Panc1 (cell line): Measurements from ENCODE around the gene CD79A. TPM values are rescaled to one million over a fixed set of nuclear protein-coding genes. Genes with fewer than 3 reads are reported as not detected.

Experiments used
- ATAC-seq: fragments of 200-7000 bp; cut with Tn5 transposase; 2 replicates; pipeline ENCODE4 v1.9.1; 2020; ENCODE audit warnings: mild to moderate bottlenecking, moderate library complexity
- BruUV-seq: library from RNA; stranded (reverse); fragments of 400-500 nt; replicated peaks from 2 replicates; lab custom pipeline; 2021; lab: Mats Ljungman, UMichigan
- CTCF ChIA-PET: fragments of 300-600 bp; sonication (Branson Sonifier 250); formaldehyde crosslinking; loops from one replicate; lab custom pipeline; 2022; ENCODE audit warnings: antibody characterized with exemption; lab: Charles Lee
- POLR2A ChIA-PET: fragments of 300-600 bp; sonication (Branson Sonifier 250); formaldehyde crosslinking; loops from one replicate; lab custom pipeline; 2022; ENCODE audit warnings: antibody characterized with exemption; lab: Charles Lee
- DNase-seq: peaks from one replicate; pipeline ENCODE4 v3.0.0-alpha.2; 2010; ENCODE audit warnings: low read depth, low spot score
- H3K27ac ChIP-seq: 2 replicates; pipeline ENCODE4 v1.5.1; 2011; ENCODE audit warnings: mild to moderate bottlenecking, low read length, inconsistent platforms
- H3K27me3 ChIP-seq: fragments of 200-500 bp; sonication (Bioruptor generic); 2 replicates; pipeline ENCODE4 v1.6.0; 2014; ENCODE audit warnings: low read length, inconsistent platforms; ENCODE audit not compliant: control insufficient read depth, insufficient read depth
- H3K36me3 ChIP-seq: fragments of 200-500 bp; sonication (Bioruptor generic); 2 replicates; pipeline ENCODE4 v1.5.1; 2014; ENCODE audit warnings: inconsistent platforms, mild to moderate bottlenecking, low read length, moderate library complexity; ENCODE audit not compliant: control insufficient read depth, insufficient read depth
- H3K4me1 ChIP-seq: 2 replicates; pipeline ENCODE4 v1.5.1; 2011; ENCODE audit warnings: inconsistent platforms, mild to moderate bottlenecking, low read length, moderate library complexity; ENCODE audit not compliant: control insufficient read depth, insufficient read depth
- H3K4me3 ChIP-seq, 2 experiments: 2 replicates each; pipeline ENCODE4 v1.5.1; 2011 to 2012; ENCODE audit warnings: low read depth in 2 of 2, low read length in 2 of 2, mild to moderate bottlenecking in 2 of 2, inconsistent platforms in 1 of 2, moderate library complexity in 1 of 2
- H3K9me3 ChIP-seq: fragments of 200-500 bp; sonication (Bioruptor generic); 2 replicates; pipeline ENCODE4 v1.5.1; 2014; ENCODE audit warnings: low read depth, mild to moderate bottlenecking, inconsistent platforms, low read length, moderate library complexity; ENCODE audit not compliant: control insufficient read depth, insufficient read depth
- POLR2AphosphoS5 ChIP-seq: IDR thresholded peaks from 2 replicates; pipeline ENCODE4 v1.6.1; 2012; ENCODE audit warnings: mild to moderate bottlenecking, low read depth, low read length, moderate library complexity
- SIN3A ChIP-seq: IDR thresholded peaks from 2 replicates; pipeline ENCODE4 v1.6.1; 2012; ENCODE audit warnings: low read depth, mild to moderate bottlenecking, low read length, moderate library complexity, borderline replicate concordance; ENCODE audit not compliant: insufficient read depth
- TCF7L2 ChIP-seq: IDR thresholded peaks from 2 replicates; pipeline ENCODE4 v1.6.1; 2011; ENCODE audit warnings: mild to moderate bottlenecking, low read depth, low read length, inconsistent platforms
- in situ Hi-C: cut with HindIII; loops from 2 replicates; pipeline ENCODE4 v1.10.0; 2016; ENCODE audit warnings: low sequenced_read_pairs, low pct_unique_long_range_greater_than_20kb
- intact Hi-C: fragments of 100-400 bp; cut with micrococcal nuclease; formaldehyde crosslinking; loops from one replicate; pipeline ENCODE4 v1.10.0; 2022; ENCODE audit not compliant: unreplicated experiment
- total RNA-seq: library from RNA; stranded (reverse); gene quantifications from one replicate; pipeline ENCODE4 v1.2.1, GENCODE V29; 2021; ENCODE audit not compliant: unreplicated experiment
- TF ChIP-seq, protein P1 (sequence below), 2 experiments: IDR thresholded peaks; 2 replicates each; pipeline ENCODE4 v1.6.1; 2011 to 2012; ENCODE audit warnings: low read depth in 2 of 2, control low read depth in 1 of 2, low read length in 1 of 2, mild to moderate bottlenecking in 1 of 2, moderate library complexity in 1 of 2; ENCODE audit not compliant: insufficient read depth in 1 of 2
- TF ChIP-seq, protein P2 (sequence below): fragments of 450-650 bp; IDR thresholded peaks from 2 replicates; pipeline ENCODE4 v1.5.1; 2017; ENCODE audit warnings: mild to moderate bottlenecking

Gene CD79A
- total RNA-seq, 1 experiment from 2014 or later, result 0.59 TPM

DNA sequence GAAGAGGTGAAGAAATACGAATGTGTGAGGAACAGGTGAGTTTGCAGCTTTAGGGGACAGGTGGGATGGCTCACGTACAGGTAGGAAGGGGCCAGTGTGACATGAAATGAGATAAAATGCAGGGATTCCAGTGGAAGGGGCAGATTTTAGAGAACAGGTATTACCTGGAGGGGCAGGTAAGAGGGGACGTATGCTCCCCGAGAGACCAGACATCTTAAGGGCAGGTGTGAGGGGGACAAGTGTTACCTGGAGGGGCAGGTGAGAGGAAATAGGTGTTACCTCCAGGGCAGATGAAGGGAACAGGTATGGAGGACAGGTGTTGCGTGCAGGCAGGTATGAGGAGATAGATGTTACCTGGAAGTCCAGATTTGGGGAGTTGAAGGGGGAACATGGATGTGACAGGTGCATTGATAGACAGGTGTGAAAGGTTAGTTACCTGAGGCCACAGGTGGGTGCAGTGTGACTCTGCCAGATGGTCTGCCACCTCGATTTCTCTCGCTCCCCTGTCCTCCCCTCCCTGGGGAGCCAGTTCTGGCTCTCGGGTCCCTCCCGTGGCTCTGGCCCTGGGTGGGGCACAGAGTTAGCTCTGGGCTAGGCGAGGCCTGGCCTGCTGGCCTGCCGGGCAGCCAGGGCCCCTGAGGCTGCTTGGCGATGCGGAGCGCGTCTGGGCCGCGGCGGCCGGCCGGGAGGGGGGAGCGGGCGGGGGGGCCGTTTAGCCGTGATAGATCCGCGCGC, 49.1 kb downstream of the CD79A start:
- TF ChIP-seq, protein P1, sequence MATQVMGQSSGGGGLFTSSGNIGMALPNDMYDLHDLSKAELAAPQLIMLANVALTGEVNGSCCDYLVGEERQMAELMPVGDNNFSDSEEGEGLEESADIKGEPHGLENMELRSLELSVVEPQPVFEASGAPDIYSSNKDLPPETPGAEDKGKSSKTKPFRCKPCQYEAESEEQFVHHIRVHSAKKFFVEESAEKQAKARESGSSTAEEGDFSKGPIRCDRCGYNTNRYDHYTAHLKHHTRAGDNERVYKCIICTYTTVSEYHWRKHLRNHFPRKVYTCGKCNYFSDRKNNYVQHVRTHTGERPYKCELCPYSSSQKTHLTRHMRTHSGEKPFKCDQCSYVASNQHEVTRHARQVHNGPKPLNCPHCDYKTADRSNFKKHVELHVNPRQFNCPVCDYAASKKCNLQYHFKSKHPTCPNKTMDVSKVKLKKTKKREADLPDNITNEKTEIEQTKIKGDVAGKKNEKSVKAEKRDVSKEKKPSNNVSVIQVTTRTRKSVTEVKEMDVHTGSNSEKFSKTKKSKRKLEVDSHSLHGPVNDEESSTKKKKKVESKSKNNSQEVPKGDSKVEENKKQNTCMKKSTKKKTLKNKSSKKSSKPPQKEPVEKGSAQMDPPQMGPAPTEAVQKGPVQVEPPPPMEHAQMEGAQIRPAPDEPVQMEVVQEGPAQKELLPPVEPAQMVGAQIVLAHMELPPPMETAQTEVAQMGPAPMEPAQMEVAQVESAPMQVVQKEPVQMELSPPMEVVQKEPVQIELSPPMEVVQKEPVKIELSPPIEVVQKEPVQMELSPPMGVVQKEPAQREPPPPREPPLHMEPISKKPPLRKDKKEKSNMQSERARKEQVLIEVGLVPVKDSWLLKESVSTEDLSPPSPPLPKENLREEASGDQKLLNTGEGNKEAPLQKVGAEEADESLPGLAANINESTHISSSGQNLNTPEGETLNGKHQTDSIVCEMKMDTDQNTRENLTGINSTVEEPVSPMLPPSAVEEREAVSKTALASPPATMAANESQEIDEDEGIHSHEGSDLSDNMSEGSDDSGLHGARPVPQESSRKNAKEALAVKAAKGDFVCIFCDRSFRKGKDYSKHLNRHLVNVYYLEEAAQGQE (IDR thresholded peaks at IDR 0.05; ENCODE audit: insufficient read depth in 1 of 2, low read depth in 2 of 2, low read length in 1 of 2), result no peak
- TF ChIP-seq, protein P2, sequence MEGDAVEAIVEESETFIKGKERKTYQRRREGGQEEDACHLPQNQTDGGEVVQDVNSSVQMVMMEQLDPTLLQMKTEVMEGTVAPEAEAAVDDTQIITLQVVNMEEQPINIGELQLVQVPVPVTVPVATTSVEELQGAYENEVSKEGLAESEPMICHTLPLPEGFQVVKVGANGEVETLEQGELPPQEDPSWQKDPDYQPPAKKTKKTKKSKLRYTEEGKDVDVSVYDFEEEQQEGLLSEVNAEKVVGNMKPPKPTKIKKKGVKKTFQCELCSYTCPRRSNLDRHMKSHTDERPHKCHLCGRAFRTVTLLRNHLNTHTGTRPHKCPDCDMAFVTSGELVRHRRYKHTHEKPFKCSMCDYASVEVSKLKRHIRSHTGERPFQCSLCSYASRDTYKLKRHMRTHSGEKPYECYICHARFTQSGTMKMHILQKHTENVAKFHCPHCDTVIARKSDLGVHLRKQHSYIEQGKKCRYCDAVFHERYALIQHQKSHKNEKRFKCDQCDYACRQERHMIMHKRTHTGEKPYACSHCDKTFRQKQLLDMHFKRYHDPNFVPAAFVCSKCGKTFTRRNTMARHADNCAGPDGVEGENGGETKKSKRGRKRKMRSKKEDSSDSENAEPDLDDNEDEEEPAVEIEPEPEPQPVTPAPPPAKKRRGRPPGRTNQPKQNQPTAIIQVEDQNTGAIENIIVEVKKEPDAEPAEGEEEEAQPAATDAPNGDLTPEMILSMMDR, result no peak
- TF ChIP-seq POLR2AphosphoS5 (no peak), TCF7L2 (no peak)
- ChIA-PET POLR2A (no interaction called here), CTCF (interaction anchor here (0.7 kb wide), 1 partner anchor 93 kb away, joined by 7 read pairs; no protein-coding TSS in a partner anchor)
- no peak for DNase-seq
- intact Hi-C loops, result no loop called here
- no TSS peak for BruUV-seq
- Histone ChIP-seq H3K36me3 (no peaks in the 10 kb centered on the region), H3K4me3 (no peak overlapping the region), H3K27ac (no peak overlapping the region), H3K27me3 (peaks cover 3% of the 10 kb centered on the region; the same call in 1 of the 2 replicates), H3K4me1 (no peaks in the 10 kb centered on the region; the same call in 1 of the 2 replicates), H3K9me3 (no peaks in the 10 kb centered on the region)
- in situ Hi-C loops, result no loop called here
- ATAC-seq, result no peak

DNA sequence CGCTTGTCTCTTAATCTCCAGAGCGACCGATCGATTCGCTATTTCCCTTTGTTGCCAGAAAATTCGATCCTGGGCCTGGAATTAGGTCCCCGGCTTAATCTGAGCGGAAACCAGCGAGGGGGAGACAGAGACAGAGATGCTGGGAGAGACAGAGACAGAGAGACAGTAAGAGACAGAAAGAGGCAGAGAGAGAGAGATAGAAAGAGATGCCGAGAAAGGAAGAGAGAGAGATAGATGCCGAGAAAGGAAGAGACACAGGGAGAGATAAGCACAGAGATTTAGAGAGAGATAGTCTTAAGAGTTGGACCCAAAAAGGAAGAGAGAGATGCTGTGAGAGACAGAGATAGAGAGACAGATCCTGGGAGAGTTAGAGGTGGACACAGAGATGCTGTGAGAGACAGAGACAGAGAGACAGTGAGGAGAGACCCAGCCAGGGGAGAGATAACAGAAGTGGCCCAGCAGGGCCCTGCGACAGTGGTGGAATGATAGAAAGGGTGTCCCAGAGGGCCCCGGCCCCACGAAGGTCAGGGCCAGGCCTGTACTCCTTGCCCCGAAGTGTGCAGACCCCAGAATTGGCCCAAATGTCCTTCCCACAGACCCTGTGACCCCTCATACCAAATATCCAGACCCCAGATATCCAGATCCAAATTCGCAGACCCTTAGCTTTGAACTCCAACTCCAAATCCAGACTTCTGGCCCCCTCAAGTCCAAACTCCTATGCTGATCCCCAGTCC, 49.9 kb downstream of the CD79A start:
- POLR2A ChIA-PET, result no interaction called here
- no TSS peak for BruUV-seq
- no peak for TF ChIP-seq SIN3A
- Histone ChIP-seq H3K27ac (no peak overlapping the region), H3K4me1 (no peaks in the 10 kb centered on the region; the same call in 1 of the 2 replicates), H3K27me3 (peaks cover 3% of the 10 kb centered on the region; the same call in 1 of the 2 replicates), H3K9me3 (no peaks in the 10 kb centered on the region), H3K4me3 (no peak overlapping the region; a peak in 1 of 4 replicates), H3K36me3 (no peaks in the 10 kb centered on the region)
- intact Hi-C loops (no loop called here), in situ Hi-C loops (no loop called here)
- CTCF ChIA-PET, result interaction anchor here (0.7 kb wide), 1 partner anchor 94 kb away, joined by 7 read pairs; no protein-coding TSS in a partner anchor
- DNase-seq (no peak), ATAC-seq (no peak)
